Measurements from ENCODE around the gene RNF150. TPM values are rescaled to one million over a fixed set of nuclear protein-coding genes. Genes with fewer than 3 reads are reported as not detected.

Gene RNF150
- total and polyA plus RNA-seq, 2 of the 4 experiments (the other 2 are of a cell fraction): 6.2 to 18.1 TPM

GRCh38 chr4:140963883-140964282 is 169.4 kb downstream of the RNF150 start:
- ATAC-seq (ENCODE audit: low read depth) (no peak), DNase-seq (no peak)
- Histone ChIP-seq H3K4me2 (ENCODE audit: low read depth, low read length) (no peak overlapping the region), H3K4me3 (ENCODE audit: insufficient read depth, low read depth, low read length) (no peak overlapping the region), H2AK9ac (replicated peaks; ENCODE audit: low read depth, low read length, poor library complexity) (no peak overlapping the region), H2BK5ac (ENCODE audit: low read depth, low read length, poor library complexity, severe bottlenecking) (no peak overlapping the region), H3K79me1 (ENCODE audit: low read depth in 1 of 2, low read length in 2 of 2) (no peaks in the 10 kb centered on the region), H2BK15ac (ENCODE audit: low read depth, low read length) (no peak overlapping the region), H3K23ac (ENCODE audit: low read depth, low read length) (no peak overlapping the region), H4K20me1 (ENCODE audit: insufficient read depth, low read length) (no peaks in the 10 kb centered on the region), H3K56ac (ENCODE audit: extremely low read depth, insufficient read depth, low read length) (no peak overlapping the region), H3K9ac (ENCODE audit: low read depth, low read length) (no peak overlapping the region), H3K9me1 (ENCODE audit: insufficient read depth, low read length) (no peaks in the 10 kb centered on the region), H4K5ac (ENCODE audit: low read depth, low read length) (no peak overlapping the region), H3K9me3 (ENCODE audit: control insufficient read depth, insufficient read depth, low read length) (no peaks in the 10 kb centered on the region), H3K27ac (ENCODE audit: insufficient read depth, low read length) (no peak overlapping the region), H2BK120ac (ENCODE audit: low read depth, low read length) (no peak overlapping the region), H3K4ac (ENCODE audit: low read depth, low read length) (no peak overlapping the region), H4K8ac (ENCODE audit: low read depth in 2 of 2, low read length in 2 of 2) (no peak overlapping the region), H4K91ac (ENCODE audit: insufficient read depth, low read depth, low read length) (no peak overlapping the region), H3K18ac (ENCODE audit: low read depth, low read length) (no peak overlapping the region), H3K27me3 (ENCODE audit: control insufficient read depth, insufficient read depth, low read length) (no peaks in the 10 kb centered on the region), H2AFZ (replicated peaks; ENCODE audit: low read length, poor library complexity) (no peak overlapping the region), H2AK5ac (ENCODE audit: low read depth, low read length) (no peak overlapping the region), H3K36me3 (ENCODE audit: control insufficient read depth, insufficient read depth, low read length) (no peaks in the 10 kb centered on the region), H3K4me1 (ENCODE audit: control insufficient read depth, insufficient read depth, low read length) (no peaks in the 10 kb centered on the region), H2BK20ac (ENCODE audit: low read depth, low read length) (no peak overlapping the region), H3K14ac (replicated peaks; ENCODE audit: low read depth, low read length) (no peak overlapping the region)
- no TSS peak for BruUV-seq (replicated peaks)
- POLR2A ChIA-PET (ENCODE audit: unreplicated experiment): no interaction called here
- WGBS, 2 experiments (ENCODE audit: extremely low coverage in 2 of 2, insufficient read length in 1 of 2): no CpG with 5 or more reads among the region's 1 CpG
- in situ Hi-C loops (cut with MboI; ENCODE audit: low sequenced_read_pairs): no loop called here
- intact Hi-C loops (cut with micrococcal nuclease): loop anchor here (5.0 kb wide), 1 partner anchor 102 kb away; no protein-coding TSS in a partner anchor
- CTCF ChIA-PET: no interaction called here
- TF ChIP-seq ELK1 (IDR thresholded peaks at IDR 0.05; ENCODE audit: borderline replicate concordance, low read depth, low read length): no peak
- dilution Hi-C loops (cut with HindIII; ENCODE audit: low sequenced_read_pairs, unreplicated experiment): no loop called here
